GM12873 (cell line): ENCODE data around the gene ANKRD13C.
A peak's percentile ranks its signal among the peaks of the same experiment; 100 is the strongest.

ENCODE experiments used
- CTCF ChIP-seq: IDR thresholded peaks from 2 replicates; pipeline ENCODE4 v1.5.1; 2012; ENCODE audit warnings: low read depth, mild to moderate bottlenecking, moderate library complexity, low read length, control low read depth; ENCODE audit not compliant: insufficient read depth; ENCODE audit errors: missing control alignments

The ANKRD13C gene

GRCh38 chr1:70324683-70325082 is 29.8 kb downstream of the ANKRD13C start:
- TF ChIP-seq CTCF: peak; percentile 9

DNA sequence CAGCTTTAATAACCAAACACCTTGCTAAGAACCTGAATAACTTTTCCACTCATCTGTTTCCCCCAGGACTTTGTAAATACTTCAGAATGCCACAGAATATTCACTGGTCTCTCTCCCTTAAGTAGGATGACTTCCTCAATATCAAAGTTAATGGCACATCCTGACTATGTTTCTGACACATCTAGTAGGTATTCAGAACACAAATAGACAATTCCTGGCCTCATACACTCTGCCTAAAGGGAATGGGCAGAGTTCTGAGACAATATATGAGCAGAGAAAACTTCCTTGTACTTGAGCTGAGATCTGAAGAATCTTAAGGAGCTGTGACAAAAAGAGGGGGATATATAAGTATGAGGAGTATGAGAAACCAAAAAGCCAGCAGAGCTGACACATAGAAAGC is 34.8 kb downstream of the ANKRD13C start:
- TF ChIP-seq CTCF: no peak

- no peak for TF ChIP-seq CTCF
These were observed 36.3 kb downstream of the ANKRD13C start for GRCh38 chr1:70318191-70318590.

DNA sequence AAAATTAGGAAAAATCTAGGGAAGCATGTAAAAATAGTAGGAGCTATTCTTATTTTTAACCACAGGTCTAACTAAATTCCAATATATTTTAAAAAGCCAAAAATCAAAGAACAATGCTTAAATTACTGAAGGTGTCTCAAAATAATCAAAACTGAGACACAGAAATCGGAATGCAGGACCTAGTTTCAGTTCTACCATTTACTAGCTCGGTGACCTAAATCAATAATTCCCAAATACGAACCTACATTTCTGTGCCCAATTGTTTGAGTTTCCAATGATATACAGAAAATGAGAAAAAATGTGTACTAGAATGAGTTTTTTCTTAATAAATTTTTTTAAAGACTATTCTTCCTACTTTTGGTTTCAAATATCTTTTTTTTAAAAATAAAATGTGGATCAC is 37.4 kb downstream of the ANKRD13C start:
- no peak for TF ChIP-seq CTCF

DNA sequence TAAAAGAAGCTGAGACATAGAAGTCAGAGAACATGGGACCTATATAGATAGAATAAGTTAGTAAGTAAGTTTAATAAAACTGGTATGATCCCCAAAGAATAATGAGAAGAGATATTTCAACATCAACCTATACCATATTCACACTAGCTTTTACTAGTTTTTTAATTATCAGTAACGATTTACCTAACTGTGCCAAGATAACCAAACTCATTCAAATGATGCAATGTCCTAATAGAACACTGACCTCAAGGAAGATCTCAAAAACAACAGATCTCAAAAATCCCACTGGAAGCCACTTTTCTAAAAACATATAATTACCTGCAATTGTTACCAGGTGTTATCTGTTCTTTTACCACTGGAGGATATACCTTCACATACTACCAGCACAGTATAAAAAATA is 38.7 kb downstream of the ANKRD13C start:
- TF ChIP-seq CTCF: no peak

GRCh38 chr1:70314706-70315304 is 39.7 kb downstream of the ANKRD13C start:
- no peak for TF ChIP-seq CTCF

GRCh38 chr1:70311369-70311768 is 43.2 kb downstream of the ANKRD13C start:
- no peak for TF ChIP-seq CTCF

GRCh38 chr1:70299472-70299871 is 55.0 kb downstream of the ANKRD13C start:
- no peak for TF ChIP-seq CTCF
